Activated CD8-positive, alpha-beta memory T cell treated with anti-CD3 and anti-CD28 coated beads for 48 hours (primary cell): Measurements from ENCODE around the gene NTM.

Experiments
- DNase-seq, 3 experiments: peaks; one replicate each; pipeline ENCODE4 v3.0.0-alpha.2; 2020; ENCODE audit warnings: low read depth in 2 of 3, low spot score in 2 of 3

The NTM gene

DNA sequence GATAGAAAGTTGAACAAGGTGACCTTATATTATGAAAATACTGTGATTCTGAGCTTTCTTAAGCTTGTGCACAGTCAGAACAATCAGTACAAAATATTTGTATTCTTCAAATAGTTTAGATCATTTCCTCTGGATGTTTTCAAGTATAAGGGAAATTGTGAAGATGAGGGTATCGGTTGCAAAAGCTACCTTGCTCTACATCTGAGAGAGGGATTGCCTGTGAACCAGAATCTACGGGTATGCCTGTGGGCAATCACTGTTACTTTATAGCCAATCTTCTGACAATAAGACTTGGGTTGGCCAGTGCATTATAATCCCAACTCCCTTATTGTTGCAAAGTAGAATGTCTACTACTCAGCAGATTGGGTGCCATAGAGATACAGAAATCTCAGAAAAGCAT is 90.5 kb downstream of the NTM start:
- no peak for DNase-seq

DNA sequence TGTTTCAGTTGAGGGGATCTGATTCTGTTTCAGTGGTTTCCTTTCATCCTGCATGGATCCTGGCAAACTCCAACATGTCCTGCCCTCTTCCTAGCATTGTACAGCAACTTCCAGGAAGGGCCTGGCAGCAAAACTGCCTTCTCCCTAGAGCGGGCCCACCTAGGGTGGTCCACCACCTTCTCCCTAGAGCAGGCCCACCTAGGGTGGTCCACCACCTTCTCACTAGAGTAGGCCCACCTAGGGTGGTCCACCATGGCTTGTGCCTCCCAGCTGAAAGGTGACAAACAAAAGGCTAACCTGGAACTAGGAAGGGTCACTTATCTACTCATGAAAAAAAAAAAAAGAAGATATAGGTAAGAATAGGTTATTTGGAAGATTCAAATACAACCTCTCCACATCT is 92.2 kb downstream of the NTM start:
- DNase-seq, result no peak

DNA sequence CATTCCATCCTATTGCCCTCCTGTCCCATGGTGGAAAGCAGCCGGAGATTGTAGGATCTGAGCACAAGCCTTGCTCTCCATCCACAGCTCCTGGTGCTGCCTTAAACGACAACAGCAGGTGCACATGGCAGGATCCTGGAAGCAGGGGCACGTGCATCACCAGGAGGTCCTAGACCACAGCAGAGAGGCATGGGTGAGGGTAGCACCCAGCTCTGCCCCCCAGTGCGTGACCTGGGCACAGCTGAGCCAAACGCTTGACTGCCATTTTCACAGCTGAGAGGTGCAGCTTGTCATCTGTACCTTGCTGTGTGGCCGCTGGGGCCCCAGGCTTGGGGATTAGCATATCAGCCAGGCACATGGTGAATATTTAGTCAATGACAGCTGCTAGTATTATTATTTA is 92.7 kb downstream of the NTM start:
- no peak for DNase-seq

DNA sequence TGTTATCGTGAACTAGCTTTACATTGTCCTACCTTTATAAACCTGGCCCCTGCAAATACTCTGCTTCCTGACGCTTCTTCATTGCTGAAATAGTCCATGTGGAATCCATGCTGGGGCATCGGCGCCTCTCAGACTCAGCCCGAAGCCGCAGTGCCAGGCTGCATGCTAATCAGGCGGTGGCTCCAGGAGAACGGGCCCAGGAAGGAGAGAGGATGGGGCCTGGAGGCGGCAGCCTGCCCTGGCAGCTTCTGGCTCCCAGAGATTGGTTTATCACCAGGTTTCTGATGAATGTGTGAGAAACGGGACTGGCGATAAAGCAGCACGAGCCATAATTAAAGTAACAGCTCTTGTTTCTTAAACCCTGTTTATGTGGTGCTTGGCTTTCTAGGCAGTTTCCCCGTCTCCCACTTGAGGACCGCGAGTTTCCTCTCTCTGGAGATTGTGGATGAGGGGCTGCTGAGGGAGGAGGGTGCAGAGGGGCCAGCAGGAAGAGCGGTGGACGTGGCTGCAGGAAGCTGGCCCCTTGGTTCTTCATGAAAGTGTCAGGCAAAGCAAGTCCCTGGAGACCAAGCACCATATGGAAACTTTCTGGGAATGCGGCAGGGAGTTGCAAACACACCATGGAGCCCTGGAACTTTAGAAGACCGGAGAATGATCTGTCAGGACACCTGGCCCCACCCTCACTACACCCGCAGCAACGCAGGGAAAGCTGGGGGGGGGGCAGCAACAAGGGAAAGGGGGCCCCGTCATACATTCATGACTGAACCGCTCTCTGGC is 93.4 kb downstream of the NTM start:
- no peak for DNase-seq

DNA sequence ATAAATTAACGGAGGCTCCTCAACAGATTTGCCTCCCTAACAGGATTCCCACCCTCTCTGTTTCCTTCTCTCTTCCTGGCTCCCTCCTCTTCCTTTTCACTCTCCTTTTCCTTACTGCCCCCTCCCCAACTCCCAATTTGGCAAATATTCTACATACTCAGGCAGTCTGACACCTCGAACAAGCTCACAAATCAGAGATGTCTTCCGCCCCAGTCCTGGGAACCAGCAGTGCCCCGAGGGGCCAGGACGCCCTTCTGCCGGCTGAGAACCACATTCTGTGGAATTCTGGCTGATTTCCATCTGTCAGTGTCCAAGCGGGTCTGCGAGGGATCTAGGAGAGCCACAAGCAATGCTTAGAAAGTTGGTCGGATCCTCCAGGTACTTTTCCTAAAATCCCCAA is 94.0 kb downstream of the NTM start:
- DNase-seq, result no peak

DNA sequence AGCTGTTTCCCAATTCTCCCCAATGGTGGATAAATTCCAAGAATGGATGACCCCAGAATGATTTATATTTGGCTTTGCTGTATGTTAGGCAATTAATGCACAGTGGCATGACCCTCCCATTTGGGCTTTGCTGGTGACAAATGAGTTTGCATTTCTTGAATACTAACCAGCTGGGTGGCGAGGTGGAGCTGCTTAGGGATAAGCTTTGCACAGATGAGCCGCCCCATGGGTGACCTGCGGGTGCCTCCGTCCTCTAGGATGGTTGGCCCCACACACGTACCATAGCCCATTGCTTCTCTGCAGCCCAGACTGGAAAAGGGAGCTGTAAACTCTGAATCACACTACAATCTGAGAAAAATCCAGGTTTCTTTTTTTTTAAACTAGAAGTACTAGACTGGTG is 94.6 kb downstream of the NTM start:
- DNase-seq, result no peak

DNA sequence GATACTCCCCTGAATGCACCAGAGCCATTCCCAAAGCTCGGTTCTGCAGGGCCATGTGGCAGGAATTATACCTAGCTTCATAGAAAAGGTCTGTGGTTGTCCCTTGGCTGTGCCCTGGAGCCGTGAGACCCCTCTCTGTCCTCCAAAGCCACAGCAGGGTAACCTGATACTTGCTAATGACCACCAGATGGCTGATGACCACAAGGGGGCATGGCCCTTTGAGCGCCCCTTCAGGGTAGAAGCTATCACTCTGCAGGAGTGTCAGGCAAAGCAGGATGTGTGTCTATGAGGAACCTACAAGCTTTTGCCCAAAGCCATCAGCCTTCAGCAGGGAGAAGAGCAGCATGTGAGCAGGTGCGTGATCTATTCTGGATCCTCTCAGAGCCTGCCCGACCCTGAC is 95.3 kb downstream of the NTM start:
- DNase-seq, result no peak

DNA sequence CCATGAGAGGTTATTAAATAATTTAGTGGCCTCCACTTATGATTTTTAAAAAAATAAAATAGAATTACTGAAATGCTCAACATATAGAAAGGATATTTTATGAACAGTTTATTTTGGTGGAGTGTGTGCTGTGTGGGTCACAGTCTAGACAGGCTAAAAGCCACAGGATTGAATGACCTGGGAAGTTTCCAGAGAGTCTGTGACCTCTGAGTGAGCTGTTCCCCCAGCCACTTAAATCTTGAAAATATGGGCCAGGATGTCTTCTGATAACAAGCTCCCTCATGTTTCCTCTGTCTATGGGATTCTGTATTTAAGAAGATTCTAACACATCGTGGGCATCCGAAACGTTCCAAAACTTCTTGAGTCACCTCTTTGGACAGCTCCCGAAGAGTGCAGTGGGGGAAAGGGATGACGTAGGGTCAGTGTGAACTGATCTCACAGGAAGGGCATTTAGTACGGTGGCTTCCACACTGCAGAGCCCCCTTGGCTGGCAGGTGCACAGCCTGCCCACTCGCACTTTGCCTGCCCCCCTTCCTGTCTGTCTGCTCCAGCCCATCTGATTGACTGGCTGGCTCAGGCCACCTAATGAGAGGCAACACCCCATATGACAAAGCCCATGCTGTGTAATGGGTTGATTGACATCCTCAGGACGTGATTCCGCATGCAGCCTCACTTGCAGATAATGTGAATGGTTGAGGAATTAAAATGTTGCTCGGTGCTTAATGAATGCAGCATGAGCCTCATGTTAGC is 97.4 kb downstream of the NTM start:
- DNase-seq, result no peak

DNA sequence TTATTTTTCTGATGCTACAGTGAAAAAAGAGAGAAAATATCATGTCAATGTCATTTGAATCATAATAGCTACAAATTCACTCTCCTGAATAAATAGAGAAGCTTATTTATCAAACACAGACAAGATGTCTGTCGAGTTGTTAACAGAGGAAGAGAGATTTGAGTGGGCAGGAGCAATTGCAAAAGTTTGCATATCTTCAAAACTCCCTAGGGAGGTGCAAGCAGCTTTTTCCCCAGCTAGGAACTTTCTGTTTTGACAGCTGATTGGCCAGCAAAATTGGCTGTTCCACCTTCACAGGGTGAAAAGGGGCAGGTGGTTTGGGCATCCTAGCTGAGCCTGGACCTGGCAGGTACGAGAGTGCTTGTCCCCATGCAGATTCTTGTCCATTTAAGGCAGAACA is 98.2 kb downstream of the NTM start:
- no peak for DNase-seq

DNA sequence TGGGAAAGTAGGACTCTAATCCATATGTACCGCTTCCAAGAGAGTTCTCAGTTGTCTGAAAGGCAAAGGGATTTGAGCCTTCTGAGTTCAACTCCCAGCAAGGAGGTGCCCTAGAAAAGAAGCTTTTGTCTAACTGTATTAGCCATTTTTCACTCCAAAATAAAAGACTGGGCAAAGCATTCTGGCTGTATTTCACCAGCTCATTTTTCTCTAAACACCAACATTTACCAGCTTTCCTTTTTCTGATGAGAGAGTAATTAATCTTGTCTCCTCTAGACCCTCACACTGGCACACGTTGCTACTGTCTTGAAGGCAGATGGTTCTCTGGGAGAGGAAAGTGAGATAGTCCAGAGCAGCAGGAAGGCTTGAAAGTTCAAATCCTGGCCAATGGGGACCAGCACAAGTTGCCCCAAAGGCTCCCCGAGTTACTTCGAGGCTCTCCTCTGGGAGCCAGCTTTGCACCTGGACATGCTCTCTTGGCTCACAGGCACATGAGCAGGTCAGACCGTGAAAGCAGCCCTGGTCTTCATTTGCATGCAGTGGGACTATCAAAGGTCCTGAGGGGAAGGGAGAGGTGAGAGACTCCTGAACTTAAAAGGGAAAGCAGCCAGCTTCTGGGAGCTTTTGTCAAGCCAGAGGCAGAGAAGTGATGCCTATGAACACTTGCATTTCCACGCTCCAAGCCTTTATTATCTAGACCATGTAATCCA is 100.0 kb downstream of the NTM start:
- no peak for DNase-seq

DNA sequence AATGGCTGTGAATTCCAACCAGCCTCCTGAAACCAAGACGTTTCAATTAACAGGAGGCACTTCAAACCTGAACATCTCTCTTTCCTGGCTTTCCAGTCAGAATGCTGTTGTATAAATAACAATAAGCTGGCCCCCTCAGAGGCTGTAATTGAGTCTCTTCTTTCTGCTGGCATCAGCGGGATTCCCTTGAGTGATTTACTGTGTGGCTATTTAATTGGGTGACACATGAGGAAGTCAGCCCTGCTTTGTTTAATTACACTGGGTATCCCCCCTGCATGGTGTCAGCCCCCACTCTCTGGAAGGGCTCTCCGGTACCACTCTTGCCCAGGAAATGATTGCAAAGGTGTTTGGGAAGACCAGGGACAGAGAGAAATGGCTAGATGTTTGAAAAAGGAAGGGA is 101.6 kb downstream of the NTM start:
- no peak for DNase-seq

DNA sequence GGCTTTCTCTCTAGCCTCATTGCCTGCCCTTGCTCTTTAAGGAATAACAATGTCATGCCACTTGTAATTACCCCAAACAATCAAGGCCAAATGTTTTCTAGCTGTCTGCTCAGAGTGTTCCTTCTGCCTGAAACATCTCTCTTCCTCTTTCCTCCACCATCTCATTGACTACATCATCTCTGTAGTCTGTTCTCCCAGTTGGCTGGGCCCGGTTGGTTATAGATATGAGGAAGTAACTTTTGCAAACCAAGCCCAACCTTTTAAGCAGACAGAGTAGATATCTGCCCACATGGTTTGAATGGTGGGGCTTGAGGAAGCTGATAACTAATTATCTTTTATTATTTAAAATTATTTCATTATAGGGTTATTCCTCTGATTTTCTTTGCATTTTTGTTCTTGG is 104.5 kb downstream of the NTM start:
- no peak for DNase-seq

DNA sequence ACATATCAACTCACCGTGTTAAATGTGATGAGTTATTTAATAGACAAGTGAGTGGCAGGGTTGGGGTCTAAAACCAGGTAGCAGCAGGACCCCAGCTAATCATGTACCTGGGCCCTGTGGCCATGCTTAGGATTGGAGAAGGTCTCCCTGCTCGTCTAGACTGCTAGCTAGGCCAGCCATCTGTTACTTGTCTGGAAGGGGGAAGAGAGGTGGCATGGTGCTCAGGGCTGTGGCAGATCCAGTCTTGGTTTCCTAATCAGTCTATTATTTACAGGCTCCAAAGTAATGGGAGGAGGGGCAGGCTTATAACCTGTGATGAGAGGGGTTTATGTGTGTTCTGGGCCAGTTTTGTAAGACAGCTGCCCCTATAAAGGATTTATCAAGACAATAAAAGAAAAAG is 105.9 kb downstream of the NTM start:
- DNase-seq, result no peak

DNA sequence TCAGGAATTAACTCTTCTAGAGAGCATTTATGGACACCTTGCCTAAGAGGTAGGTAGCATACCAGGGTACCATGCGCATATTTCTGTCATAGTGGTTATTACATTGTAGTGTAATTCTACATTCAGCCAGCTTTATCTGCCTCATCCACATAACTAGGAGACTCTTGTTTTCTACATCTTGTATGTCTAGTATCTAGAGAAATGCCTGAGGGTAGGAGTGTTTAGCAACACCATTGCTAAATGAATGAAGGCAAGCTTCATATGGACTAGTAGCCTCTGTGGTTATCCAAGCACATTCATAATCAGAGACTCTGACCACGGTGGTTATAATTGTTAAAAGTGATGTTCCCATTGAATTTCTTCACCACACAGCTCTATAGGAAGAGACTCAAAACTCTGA is 107.9 kb downstream of the NTM start:
- DNase-seq, result no peak

DNA sequence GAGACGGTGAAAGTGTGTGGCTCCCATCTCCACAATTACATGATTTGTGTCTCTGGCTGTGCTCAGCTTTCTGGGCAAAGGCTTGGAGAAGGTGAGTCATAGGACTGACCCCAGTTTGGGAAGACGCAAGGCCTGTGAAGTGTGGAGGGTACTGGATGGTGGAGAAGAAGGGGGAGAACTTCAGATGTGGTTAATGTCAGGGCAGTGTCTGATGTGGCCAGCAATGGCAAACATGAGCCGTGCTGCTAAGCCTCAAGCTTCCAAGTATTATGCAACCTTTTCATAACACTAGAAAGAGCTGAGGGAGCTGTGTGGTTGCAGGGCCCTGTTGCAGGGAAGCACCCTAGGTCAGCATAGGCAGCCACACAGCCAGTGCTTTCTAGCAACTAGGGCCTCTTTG is 110.9 kb downstream of the NTM start:
- no peak for DNase-seq

DNA sequence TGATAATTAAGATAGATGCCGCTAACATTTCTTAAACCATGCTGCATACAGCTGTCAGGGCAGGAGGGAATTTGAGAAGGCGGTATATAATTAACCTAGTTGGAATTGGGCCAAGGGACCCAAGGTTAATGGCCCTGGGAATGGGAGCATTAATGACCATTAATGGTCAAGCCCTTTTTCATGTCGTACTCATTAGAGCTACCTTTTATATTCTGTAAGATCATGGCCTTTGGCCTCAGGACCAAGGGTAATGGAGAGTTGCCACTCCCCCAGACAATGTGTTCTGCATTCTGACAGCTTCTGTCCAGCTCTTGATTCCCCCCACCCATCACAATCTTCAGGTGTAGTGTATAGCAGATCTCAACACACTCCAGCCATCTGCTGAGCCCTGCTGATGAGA is 111.6 kb downstream of the NTM start:
- no peak for DNase-seq

DNA sequence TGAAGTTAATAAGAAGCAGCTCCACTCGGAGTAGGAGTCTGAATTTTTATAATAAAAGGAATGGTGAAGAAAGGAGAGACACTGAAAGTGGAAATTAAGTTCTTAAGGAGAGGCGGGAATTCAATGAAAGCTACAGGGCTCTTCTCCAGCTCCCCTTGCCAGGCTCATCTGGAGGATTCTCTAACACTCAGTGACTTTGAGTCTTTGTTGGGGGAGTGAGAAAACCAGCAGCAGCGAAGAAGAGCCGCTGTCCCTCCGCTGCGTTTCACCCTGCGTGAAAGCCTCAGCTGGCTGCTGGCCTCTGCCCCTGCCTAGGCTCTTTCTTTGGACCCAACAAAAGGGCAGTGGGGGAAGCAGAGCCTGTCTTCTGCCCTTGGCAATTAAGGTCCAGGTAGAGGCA is 113.0 kb downstream of the NTM start:
- DNase-seq, result no peak

DNA sequence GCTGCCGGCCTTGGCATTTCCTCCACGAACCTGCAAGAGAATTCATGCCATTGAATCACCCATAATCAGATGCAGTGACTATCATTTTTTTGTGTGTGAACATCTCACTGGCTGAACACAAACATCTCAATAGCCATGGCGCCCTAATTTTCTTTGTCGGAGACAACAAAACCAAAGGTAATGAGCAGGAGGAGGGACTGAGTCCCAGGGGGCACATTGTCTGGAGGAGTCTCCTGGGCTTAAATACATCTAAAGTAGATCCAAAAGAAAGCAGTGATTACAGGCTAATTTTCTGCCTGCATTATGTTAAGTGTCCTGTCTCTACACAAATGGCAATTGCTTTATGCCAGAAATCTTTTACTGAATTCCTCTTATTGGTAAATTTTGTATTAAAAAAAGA is 113.5 kb downstream of the NTM start:
- DNase-seq, result no peak

DNA sequence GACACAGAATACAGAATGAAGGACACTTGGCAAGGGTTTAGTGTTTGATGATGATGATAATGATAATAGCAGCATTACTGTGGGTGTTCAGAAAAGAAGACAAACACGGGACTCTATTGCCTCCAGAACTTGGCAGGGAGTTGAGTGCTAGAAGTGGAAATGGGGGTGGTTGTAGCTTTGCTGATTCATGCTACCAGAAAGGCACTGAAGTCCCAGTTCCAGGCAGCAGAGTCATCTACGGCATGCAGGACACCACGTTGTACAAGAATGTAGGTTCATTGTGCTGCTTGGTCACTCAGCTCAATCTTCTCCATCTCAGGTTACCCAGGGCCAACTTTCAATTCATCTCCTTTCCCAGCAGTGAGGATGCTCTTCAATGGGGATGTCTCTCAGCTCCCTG is 115.7 kb downstream of the NTM start:
- DNase-seq, result no peak

DNA sequence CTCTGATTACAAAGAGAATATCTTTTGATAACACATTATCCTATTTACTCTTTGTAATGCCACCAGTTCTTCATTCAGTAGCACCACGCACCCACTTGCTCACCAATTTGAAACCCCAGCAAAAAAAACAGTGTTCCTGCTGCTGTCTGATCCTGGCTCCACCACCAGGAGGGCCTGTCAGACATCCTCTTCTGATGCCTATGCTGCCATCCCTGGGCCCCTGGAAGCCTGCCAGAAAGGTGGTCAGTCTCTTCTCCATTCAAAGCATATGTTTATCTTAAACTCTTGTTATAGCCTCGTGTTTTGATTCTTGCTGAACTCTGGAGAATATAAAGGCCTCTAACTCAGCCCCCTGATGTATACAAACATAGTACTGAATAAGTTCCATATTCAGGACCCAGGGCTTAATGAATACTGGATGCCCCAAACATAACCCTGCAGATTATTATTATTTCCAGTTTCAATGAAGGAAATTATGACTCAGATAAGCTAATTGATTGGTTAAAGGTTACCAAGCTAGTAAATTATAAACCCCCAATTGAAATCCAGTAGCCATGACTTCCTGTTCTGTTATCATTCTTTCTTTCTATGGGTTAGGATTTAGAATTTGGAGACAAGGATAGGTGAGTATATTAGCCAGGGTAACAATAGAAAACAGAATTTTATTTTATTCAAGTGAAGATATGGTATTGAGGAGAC is 116.7 kb downstream of the NTM start:
- no peak for DNase-seq

DNA sequence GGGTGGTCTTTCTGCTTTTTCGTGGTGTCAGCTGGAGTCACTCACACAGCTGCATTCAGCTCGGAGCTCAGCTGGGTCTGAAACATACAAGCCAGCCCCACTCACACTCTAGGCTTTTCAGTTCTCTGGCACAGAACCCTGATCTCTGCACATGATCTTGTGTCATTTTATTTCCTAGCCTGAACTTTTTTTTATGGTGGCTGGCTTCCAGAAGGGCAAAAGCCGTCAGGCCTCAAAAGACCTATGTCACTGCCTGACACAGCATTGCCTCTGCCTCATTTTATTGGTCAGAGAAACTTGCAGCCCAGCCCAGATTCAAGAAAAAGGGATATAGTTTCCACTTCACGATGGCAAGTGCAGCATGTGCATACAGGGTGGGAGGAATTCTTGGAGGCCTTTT is 117.8 kb downstream of the NTM start:
- no peak for DNase-seq

DNA sequence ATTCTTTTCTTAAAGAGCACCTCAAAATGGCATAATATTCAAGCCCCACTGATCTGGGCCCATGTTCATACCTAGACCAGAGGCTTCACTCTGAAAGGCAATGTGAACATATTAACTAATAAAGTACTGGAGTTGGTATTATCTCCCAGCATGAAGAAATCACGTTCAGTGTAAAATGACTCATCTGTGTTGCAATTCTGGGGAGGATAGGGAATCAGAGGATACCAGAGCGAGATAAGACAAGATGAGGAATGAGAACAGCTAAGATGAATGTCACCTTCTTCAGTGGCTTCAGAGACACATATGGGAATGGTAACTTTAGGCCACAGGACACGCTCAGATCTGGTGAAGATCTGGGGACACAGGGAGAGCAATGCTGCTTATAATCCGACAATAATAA is 121.1 kb downstream of the NTM start:
- DNase-seq, result no peak
